ENCODE results near the gene FIGN.

FIGN gene

DNA sequence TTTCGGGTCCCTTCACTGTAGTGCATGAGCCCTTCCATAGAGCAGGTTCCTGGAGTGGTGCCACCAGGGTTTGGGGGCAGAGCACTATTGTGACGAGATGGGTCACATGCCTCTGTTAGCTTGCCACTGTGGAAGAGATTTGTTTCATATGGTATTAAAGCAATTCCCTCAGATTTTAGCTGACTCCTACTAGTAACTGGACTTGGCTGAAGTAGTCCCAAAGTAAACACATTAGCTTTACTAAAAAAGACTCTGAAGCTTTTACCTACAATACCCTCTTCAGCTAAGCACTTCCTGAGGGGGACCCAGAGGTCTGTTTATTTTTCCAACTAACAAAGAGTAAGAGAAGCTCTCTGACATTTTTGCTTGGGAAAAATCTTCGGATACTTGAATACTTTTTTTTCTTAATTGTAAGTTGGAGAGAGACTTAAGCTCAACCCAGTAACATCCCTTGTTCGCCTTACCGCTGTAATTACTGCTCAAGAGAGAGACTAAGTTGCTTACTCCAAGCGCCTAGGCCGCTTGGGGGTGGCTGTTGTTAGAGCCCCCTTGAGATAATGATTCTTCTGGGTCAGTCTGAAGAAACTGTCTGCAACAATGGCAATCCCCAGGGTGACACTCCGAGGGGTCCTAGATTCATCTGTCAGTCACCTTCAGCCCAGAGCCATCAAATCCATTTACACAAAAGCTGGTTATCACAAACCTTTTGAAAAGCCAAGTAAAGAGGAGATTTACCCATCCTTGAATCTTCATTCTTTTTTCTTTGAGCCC lies 177.4 kb downstream of the FIGN start:
- no peak for DNase-seq (ENCODE audit: low spot score)

DNA sequence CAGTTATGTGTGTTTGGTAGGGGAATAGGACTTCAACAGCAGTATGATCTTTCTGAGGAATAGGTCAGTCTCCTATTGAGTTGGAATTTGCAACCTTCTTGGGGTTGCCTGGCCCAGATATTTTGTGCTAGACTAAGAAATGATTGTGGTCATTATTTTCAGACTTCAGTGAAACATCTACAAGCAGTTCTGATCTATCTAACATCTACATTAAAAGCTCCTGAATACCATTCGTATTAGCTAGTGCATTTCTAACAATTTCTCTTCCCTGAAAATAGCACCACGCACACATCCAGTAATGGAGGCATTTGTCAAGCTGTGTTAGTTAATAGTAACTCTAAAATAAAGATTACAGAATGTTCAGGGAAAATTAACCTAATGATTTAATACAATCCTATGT lies 179.3 kb downstream of the FIGN start:
- no peak for DNase-seq (ENCODE audit: low spot score)

DNA sequence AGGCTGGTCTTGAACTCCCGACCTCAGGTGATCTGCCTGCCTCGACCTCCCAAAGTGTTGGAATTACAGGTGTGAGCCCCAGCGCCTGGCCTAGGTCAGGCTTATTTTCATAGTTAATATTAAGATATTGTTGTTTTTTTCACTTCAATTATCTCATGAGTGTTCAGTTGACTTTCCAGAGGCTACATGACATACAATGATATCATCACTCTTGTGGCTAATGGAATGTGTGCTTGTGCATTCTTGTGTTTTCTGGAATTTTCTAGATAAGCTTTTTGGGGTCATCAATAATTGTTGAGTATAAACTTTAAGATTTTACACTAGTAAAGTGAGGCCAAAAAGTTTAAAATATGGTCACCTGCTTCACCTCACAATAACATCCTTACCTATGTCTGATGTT lies 180.9 kb downstream of the FIGN start:
- no peak for DNase-seq (ENCODE audit: low spot score)

DNA sequence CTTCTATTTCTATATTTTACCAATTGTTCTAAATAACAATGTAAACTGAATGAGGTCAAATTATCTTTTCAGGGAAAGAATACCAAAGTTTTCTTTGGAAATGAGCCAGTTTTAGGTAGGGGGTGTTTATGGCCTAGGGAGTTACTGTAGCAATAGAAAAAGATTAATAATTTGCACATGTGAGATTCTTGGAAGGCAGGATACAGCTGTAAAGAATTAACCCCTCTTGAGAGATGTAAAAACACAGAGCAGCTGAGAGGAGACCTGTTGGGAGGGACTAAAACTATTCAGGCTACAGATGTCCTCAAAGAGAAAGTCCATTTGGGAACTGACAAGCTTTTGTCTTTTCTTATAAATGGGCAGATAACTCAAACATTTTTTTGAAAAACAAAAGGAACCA lies 182.2 kb downstream of the FIGN start:
- DNase-seq (ENCODE audit: low spot score): no peak

DNA sequence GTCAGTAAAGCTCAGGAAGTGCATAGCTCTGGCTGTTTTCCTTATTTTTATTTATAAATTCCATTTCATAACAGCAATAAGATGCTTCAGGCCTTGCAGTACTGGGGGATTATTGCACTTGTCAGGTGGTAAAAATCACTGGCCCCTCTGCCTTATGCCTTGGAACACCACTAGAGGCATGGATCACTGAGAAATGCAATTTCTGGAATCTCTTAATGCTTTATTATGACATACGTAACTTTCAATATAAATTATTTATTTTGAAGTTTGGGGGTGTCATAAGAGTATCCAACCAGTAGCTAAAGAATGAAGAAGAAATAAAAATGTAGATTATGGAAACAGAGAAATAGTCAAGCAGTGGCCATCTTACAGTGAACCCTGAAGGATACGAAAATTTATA lies 183.1 kb downstream of the FIGN start:
- no peak for DNase-seq (ENCODE audit: low spot score)

DNA sequence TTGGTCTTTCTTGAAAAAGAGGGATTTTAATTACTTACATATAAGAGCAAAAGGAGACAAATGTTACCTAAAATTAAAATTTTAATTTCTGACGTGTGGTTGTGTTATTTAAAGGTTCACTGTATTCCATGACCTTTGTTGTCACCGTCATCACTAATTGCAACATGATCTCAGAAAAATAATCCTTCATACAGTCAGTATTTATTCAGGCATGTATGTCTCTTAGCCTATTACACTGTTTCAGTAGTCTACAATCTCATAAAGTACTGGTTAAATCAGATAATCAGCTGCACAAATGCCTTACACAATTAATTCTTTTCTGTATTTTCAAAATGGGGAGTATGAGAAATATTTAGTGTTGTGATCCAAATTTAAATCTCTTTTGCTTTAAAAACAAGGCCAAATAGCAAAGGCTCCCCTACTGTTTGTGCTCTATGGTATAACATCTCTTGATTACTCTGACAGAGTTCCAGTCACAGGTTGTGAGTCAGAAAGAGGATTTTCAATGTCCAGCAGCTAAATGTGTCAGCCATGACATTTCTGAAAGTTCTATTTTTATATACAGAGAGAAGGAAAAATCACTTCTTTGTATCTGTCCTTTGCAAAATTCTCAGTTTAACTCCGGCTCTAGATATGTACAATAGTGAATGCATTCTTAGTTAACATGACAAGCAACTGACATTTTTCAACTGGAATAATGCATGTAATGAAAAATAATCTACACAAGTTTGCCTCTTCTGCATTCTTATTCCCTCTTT lies 184.0 kb downstream of the FIGN start:
- peak; percentile 12 for DNase-seq (ENCODE audit: low spot score)

DNA sequence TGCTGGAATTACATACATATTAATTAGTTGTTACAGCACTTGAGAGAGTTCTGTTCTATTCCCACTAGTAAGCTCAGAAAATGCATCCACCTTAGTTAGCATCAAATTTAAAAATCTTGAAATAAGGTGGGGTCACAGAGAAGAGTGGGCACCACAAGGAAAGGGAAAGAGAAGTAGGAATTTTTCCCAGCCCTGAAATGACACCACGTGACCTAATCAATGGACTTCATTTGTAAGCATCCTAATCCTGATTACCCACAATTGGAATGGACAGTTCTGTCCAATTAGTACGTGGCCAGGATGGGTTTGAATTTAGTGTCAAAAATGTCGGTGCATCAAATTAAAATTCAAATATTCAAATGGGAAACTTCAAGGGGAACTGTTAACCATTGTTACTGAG lies 186.8 kb downstream of the FIGN start:
- no peak for DNase-seq (ENCODE audit: low spot score)

Data from hepatic stellate cell (primary cell).